ENCODE data around the gene UBE2D1. TPM values are rescaled to one million over a fixed set of nuclear protein-coding genes. Genes with fewer than 3 reads are reported as not detected.

The UBE2D1 gene
- total and polyA plus RNA-seq, 2 of the 8 experiments (the other 6 are each of a cell fraction or from before 2014, with no cell fraction given): 21.2 to 33.5 TPM

- TF ChIP-seq USF2 (IDR thresholded peaks at IDR 0.05; ENCODE audit: low read length) (no peak), TCF12 (IDR thresholded peaks at IDR 0.05; ENCODE audit: low read depth, low read length) (no peak), HDAC6 (IDR thresholded peaks at IDR 0.05; ENCODE audit: low read depth, low read length) (no peak), CTBP2 (IDR thresholded peaks at IDR 0.05; ENCODE audit: borderline replicate concordance, insufficient read depth, insufficient read length, low read length) (no peak)
These were observed 24.1 kb downstream of the UBE2D1 start (continued) for GRCh38 chr10:58358947-58359346.

All from H1 (cell line).